SK-N-SH treated with all-trans-retinoic acid at 6 μM for 48 hours (cell line): ENCODE results near the gene TTC33.

ENCODE experiments used
- BACH2 ChIP-seq: fragments of 250-450 bp; sonication (Bioruptor Pico); IDR thresholded peaks from 2 replicates; pipeline ENCODE4 v1.9.0; 2021; ENCODE audit warnings: mild to moderate bottlenecking, borderline replicate concordance
- CREB5 ChIP-seq: fragments of 250-450 bp; sonication (Bioruptor Pico); IDR thresholded peaks from 2 replicates; pipeline ENCODE4 v1.5.1; 2020; ENCODE audit warnings: low read depth, mild to moderate bottlenecking, moderate library complexity
- ESRRG ChIP-seq: fragments of 250-450 bp; sonication (Bioruptor Pico); IDR thresholded peaks from 2 replicates; pipeline ENCODE4 v1.6.1; 2021; ENCODE audit warnings: mild to moderate bottlenecking
- ISL1 ChIP-seq: fragments of 250-450 bp; sonication (Bioruptor Pico); IDR thresholded peaks from 2 replicates; pipeline ENCODE4 v2.1.2; 2022; ENCODE audit warnings: mild to moderate bottlenecking, moderate library complexity
- OSR1 ChIP-seq: fragments of 250-450 bp; sonication (Bioruptor Pico); IDR thresholded peaks from 2 replicates; pipeline ENCODE4 v1.8.0; 2022; ENCODE audit warnings: moderate library complexity, mild to moderate bottlenecking, inconsistent platforms
- POU6F1 ChIP-seq: fragments of 250-450 bp; sonication (Bioruptor Pico); IDR thresholded peaks from 2 replicates; pipeline ENCODE4 v1.8.0; 2021; ENCODE audit warnings: low read depth, mild to moderate bottlenecking, moderate library complexity, borderline replicate concordance
- PPARA ChIP-seq: fragments of 250-450 bp; sonication (Bioruptor Pico); IDR thresholded peaks from 2 replicates; pipeline ENCODE4 v1.5.0; 2020; ENCODE audit warnings: mild to moderate bottlenecking, borderline replicate concordance
- RARB ChIP-seq: fragments of 250-450 bp; sonication (Bioruptor Pico); IDR thresholded peaks from 2 replicates; pipeline ENCODE4 v1.8.0; 2021; ENCODE audit warnings: mild to moderate bottlenecking, moderate library complexity
- SNAI2 ChIP-seq: fragments of 250-450 bp; sonication (Bioruptor Pico); IDR thresholded peaks from 2 replicates; pipeline ENCODE4 v1.5.0; 2020; ENCODE audit warnings: mild to moderate bottlenecking, moderate library complexity
- ZFP3 ChIP-seq: fragments of 250-450 bp; sonication (Bioruptor Pico); IDR thresholded peaks from 2 replicates; pipeline ENCODE4 v1.5.0; 2020; ENCODE audit warnings: mild to moderate bottlenecking, moderate library complexity
- ZFP30 ChIP-seq: fragments of 450-650 bp; formaldehyde crosslinking; IDR thresholded peaks from 2 replicates; pipeline ENCODE4 v1.5.0; 2022; ENCODE audit warnings: mild to moderate bottlenecking, moderate library complexity
- ZNF70 ChIP-seq: fragments of 450-650 bp; formaldehyde crosslinking; IDR thresholded peaks from 2 replicates; pipeline ENCODE4 v1.5.0; 2020; ENCODE audit warnings: mild to moderate bottlenecking, moderate library complexity
- ZNF8 ChIP-seq: fragments of 450-650 bp; formaldehyde crosslinking; IDR thresholded peaks from 2 replicates; pipeline ENCODE4 v1.5.0; 2020; ENCODE audit warnings: mild to moderate bottlenecking, moderate library complexity
- TF ChIP-seq, protein P1 (sequence below): fragments of 250-450 bp; sonication (Bioruptor Pico); IDR thresholded peaks from 2 replicates; pipeline ENCODE4 v1.8.0; 2020; ENCODE audit warnings: mild to moderate bottlenecking, moderate library complexity, borderline replicate concordance

DNA sequence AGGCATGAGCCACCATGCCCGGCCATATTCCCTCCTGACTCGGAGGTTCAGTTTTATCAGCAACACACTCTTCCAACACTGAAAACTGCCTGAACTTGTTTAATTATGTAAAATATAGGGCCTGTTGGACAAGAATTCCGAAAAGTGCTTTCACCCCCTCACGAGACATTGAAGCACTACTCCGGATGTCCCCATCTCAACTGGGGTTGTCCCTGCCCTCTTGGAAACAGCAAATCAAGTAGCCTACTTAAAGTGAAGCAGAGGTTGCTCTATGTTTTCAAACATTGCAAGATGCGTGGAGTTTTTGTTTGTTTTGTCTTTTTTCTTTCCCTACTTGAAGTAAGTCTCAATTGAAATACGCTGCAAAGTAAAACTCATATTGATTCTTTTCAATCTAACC, 68.4 kb downstream of the TTC33 start:
- TF ChIP-seq, protein P1, sequence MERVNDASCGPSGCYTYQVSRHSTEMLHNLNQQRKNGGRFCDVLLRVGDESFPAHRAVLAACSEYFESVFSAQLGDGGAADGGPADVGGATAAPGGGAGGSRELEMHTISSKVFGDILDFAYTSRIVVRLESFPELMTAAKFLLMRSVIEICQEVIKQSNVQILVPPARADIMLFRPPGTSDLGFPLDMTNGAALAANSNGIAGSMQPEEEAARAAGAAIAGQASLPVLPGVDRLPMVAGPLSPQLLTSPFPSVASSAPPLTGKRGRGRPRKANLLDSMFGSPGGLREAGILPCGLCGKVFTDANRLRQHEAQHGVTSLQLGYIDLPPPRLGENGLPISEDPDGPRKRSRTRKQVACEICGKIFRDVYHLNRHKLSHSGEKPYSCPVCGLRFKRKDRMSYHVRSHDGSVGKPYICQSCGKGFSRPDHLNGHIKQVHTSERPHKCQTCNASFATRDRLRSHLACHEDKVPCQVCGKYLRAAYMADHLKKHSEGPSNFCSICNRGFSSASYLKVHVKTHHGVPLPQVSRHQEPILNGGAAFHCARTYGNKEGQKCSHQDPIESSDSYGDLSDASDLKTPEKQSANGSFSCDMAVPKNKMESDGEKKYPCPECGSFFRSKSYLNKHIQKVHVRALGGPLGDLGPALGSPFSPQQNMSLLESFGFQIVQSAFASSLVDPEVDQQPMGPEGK (CRISPR knock-in tag): no peak
- TF ChIP-seq CREB5: no peak
- TF ChIP-seq BACH2 (CRISPR knock-in tag): no peak
- TF ChIP-seq ZFP30 (CRISPR knock-in tag): no peak
- TF ChIP-seq SNAI2 (CRISPR knock-in tag): no peak
- no peak for TF ChIP-seq PPARA
- no peak for TF ChIP-seq ZNF70
- TF ChIP-seq RARB (CRISPR knock-in tag): no peak
- TF ChIP-seq ZNF8 (CRISPR knock-in tag): no peak
- TF ChIP-seq ESRRG: no peak
- no peak for TF ChIP-seq OSR1 (CRISPR knock-in tag)
- TF ChIP-seq ZFP3 (CRISPR knock-in tag): no peak
- TF ChIP-seq ISL1 (CRISPR knock-in tag): no peak
- TF ChIP-seq POU6F1: no peak
